MCF 10A (cell line): Measurements from ENCODE around the gene RUSF1. TPM values are rescaled to one million over a fixed set of nuclear protein-coding genes. Genes with fewer than 3 reads are reported as not detected.
A peak's percentile ranks its signal among the peaks of the same experiment; 100 is the strongest.

Source experiments
- BruUV-seq: library from RNA; stranded (reverse); fragments of 400-500 nt; replicated peaks from 2 replicates; lab custom pipeline; 2021; lab: Mats Ljungman, UMichigan
- CTCF ChIA-PET: fragments of 300-600 bp; sonication (Branson Sonifier 250); formaldehyde crosslinking; extraction: SDS; loops from one replicate; lab custom pipeline; 2021; ENCODE audit warnings: antibody characterized with exemption, inconsistent platforms; lab: Yijun Ruan, JAX
- POLR2A ChIA-PET: fragments of 300-600, 350-650 bp; sonication (Branson Sonifier 250); formaldehyde crosslinking; extraction: SDS; loops from one replicate; lab custom pipeline; 2020; ENCODE audit warnings: antibody characterized with exemption, inconsistent platforms; lab: Yijun Ruan, JAX
- DNase-seq: peaks from one replicate; pipeline ENCODE4 v3.0.0-alpha.2; 2018; ENCODE audit not compliant: unreplicated experiment
- H3K27ac Mint-ChIP-seq: one replicate; pipeline ENCODE4 v1.8.0; 2022; ENCODE audit warnings: mild to moderate bottlenecking, low read depth, mixed read lengths; ENCODE audit not compliant: unreplicated experiment
- H3K27me3 Mint-ChIP-seq: one replicate; pipeline ENCODE4 v1.8.0; 2022; ENCODE audit warnings: mixed read lengths; ENCODE audit not compliant: insufficient read depth, unreplicated experiment
- H3K36me3 Mint-ChIP-seq: one replicate; pipeline ENCODE4 v1.8.0; 2022; ENCODE audit warnings: mild to moderate bottlenecking, moderate library complexity, mixed read lengths; ENCODE audit not compliant: insufficient read depth, unreplicated experiment
- H3K4me1 Mint-ChIP-seq: one replicate; pipeline ENCODE4 v1.8.0; 2022; ENCODE audit warnings: mixed read lengths; ENCODE audit not compliant: insufficient read depth, unreplicated experiment
- H3K4me3 Mint-ChIP-seq: one replicate; pipeline ENCODE4 v1.8.0; 2022; ENCODE audit warnings: mild to moderate bottlenecking, moderate library complexity, mixed read lengths; ENCODE audit not compliant: unreplicated experiment
- H3K9me3 Mint-ChIP-seq: one replicate; pipeline ENCODE4 v1.8.0; 2022; ENCODE audit warnings: mixed read lengths; ENCODE audit not compliant: unreplicated experiment
- intact Hi-C: fragments of 100-400 bp; cut with micrococcal nuclease; formaldehyde crosslinking; loops from 2 replicates; pipeline ENCODE4 v1.14.1; 2022
- total RNA-seq: library from RNA; stranded (reverse); gene quantifications from 2 replicates; pipeline ENCODE4 v1.2.3, GENCODE V29; 2022
- TF ChIP-seq, protein P1 (sequence below): fragments of 200-600 bp; IDR thresholded peaks from one replicate; pipeline ENCODE4 v1.8.0; 2022; ENCODE audit warnings: antibody characterized with exemption, mild to moderate bottlenecking; ENCODE audit not compliant: unreplicated experiment

RUSF1 gene
- total RNA-seq, 1 experiment from 2014 or later = 72.0 TPM

DNA sequence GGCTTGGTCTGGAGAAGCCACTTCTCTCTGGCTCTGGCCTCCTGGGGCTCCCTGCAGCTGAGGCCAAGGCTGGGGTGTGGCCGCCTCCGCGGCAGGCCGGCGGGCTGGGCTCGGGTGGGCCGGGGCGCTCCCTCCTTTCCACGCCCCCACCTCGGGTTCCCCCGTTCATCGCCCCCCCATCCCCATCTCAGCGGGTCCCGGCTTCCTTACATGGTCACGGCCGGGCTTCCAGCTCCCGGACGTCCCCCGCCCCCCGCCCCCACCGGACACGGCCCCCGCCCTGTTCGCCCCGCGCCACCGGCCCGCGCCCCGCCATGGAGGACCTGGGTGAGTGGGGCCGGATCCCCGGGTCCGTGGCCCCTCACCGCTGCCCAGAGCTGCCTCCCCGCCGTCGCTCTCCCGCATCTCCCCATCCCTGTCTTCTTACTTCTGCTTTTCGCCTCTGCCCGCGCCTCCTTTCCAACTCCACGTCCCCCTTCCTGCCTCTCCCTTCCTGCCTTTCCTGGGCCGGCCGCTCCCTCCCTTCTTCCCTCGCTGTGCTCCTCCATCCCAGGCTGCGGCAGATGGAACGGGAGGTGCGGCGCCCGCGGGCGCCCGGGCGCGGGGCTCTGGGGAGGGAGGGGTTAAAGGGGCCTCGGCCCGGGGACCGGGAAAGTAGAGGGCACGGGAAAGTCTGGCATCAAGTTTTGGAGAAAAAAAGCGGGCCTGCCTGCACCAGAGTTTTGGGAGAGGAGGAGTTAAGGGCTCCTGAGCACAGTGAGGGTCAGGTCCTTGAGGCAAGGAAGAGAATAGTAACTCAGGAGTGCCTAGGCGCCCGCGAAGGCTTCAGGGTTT, 36.1 kb downstream of the RUSF1 start, which contains the start of gene TGFB1I1:
Gene TGFB1I1 (plus strand): TSS at position 278 of the 834 bp plus-strand sequence. CDS start 37 bp downstream, at position 315.
- Mint-ChIP-seq H3K27me3 (no peaks in the 10 kb centered on the region), H3K27ac (peak within 1 kb of the TSS; percentile 89), H3K4me1 (peaks cover 22% of the 10 kb centered on the region), H3K4me3 (peak within 1 kb of the TSS; percentile 91), H3K36me3 (no peaks in the 10 kb centered on the region), H3K9me3 (no peaks in the 10 kb centered on the region)
- TF ChIP-seq, protein P1, sequence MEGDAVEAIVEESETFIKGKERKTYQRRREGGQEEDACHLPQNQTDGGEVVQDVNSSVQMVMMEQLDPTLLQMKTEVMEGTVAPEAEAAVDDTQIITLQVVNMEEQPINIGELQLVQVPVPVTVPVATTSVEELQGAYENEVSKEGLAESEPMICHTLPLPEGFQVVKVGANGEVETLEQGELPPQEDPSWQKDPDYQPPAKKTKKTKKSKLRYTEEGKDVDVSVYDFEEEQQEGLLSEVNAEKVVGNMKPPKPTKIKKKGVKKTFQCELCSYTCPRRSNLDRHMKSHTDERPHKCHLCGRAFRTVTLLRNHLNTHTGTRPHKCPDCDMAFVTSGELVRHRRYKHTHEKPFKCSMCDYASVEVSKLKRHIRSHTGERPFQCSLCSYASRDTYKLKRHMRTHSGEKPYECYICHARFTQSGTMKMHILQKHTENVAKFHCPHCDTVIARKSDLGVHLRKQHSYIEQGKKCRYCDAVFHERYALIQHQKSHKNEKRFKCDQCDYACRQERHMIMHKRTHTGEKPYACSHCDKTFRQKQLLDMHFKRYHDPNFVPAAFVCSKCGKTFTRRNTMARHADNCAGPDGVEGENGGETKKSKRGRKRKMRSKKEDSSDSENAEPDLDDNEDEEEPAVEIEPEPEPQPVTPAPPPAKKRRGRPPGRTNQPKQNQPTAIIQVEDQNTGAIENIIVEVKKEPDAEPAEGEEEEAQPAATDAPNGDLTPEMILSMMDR = no peak
- no TSS peak for BruUV-seq
- peak; percentile 55 for DNase-seq
- intact Hi-C loops = no loop called here
- ChIA-PET POLR2A (interaction anchor here (1.3 kb wide), 1 partner anchor 13 kb away, joined by 5 read pairs; the partner anchor contains the start of gene ARMC5), CTCF (interaction anchor here (0.5 to 3.5 kb wide), 3 partner anchors 11 to 35 kb away, joined by 4 to 14 read pairs (median 5); no protein-coding TSS in a partner anchor)

- intact Hi-C loops = no loop called here
- H3K27me3 Mint-ChIP-seq = no peaks in the 10 kb centered on the region
- ChIA-PET CTCF (interaction anchor here (0.5 to 1.1 kb wide), 5 partner anchors 11 to 310 kb away, joined by 3 to 10 read pairs (median 4); no protein-coding TSS in a partner anchor), POLR2A (interaction anchor here (1.3 kb wide), 1 partner anchor 12 kb away, joined by 5 read pairs; the partner anchor contains the start of gene ARMC5)
- TF ChIP-seq, protein P1 = no peak
- no peaks in the 10 kb centered on the region for H3K9me3 Mint-ChIP-seq
- no TSS peak for BruUV-seq
- no peaks in the 10 kb centered on the region for H3K36me3 Mint-ChIP-seq
- no peak for DNase-seq
- H3K27ac Mint-ChIP-seq = peak overlapping the region; percentile 71
- H3K4me1 Mint-ChIP-seq = peaks cover 22% of the 10 kb centered on the region
- H3K4me3 Mint-ChIP-seq = peak overlapping the region; percentile 91
Measured at GRCh38 chr16:31471241-31471874, 36.8 kb downstream of the RUSF1 start.

GRCh38 chr16:31470615-31471014, 37.6 kb downstream of the RUSF1 start:
- H3K4me3 Mint-ChIP-seq = no peak overlapping the region
- peaks cover 22% of the 10 kb centered on the region for H3K4me1 Mint-ChIP-seq
- no peaks in the 10 kb centered on the region for H3K27me3 Mint-ChIP-seq
- H3K27ac Mint-ChIP-seq = no peak overlapping the region
- TF ChIP-seq, protein P1 = no peak
- no peak for DNase-seq
- intact Hi-C loops = no loop called here
- BruUV-seq = TSS peak; percentile 40
- ChIA-PET CTCF (interaction anchor here (0.6 to 1.0 kb wide), 2 partner anchors 10 to 240 kb away, joined by 3 to 10 read pairs; no protein-coding TSS in a partner anchor), POLR2A (interaction anchor here (1.3 kb wide), 1 partner anchor 11 kb away, joined by 5 read pairs; the partner anchor contains the start of gene ARMC5)
- H3K36me3 Mint-ChIP-seq = peaks cover 7% of the 10 kb centered on the region
- no peaks in the 10 kb centered on the region for H3K9me3 Mint-ChIP-seq
